ENCODE results near the gene SPINT1.

DNA sequence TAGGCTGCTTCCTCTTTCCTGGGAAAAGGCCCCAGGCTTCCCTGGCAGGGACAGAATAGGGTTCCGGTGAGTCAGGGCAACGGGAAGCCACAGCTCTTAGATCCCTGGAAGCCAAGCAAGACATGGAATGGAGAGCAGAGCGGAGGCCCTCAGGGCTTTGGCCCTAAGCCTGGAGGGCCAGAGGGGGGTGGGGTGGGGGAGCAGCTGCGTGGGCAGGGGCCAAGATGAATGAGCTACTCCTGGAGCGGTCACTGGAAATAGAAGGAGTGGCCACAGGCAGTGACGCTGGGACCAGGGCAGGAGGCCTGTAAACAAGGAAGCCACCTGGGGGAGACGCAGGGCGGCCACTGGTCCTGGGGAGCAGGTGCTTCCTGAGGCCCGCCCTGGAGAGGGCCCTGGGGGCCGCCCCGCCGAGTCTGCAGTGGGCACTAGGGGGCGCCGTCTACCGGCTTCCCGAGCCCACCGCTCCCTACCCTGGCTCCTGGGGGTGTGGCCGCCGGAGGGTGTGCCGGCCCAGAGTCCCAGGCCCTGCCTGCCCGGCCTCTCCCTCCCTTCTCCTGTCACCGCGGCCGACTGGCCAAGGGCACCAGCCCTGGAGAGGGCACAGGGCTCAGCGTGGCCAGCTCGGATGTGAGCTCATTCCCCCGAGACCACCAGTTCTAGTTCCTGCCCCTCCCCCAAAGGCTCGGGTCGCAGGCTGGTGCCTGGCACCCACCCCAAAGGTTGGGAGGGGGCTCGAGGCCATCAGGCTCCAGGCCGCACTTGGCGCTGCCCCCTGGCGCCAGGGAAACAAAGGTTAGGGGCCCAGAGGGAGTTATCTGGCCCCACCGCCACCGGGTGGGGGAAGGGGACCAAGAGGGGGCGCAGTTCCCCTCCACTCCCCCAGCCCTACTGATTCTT lies 62.5 kb downstream of the SPINT1 start:
- TF ChIP-seq, protein P1, sequence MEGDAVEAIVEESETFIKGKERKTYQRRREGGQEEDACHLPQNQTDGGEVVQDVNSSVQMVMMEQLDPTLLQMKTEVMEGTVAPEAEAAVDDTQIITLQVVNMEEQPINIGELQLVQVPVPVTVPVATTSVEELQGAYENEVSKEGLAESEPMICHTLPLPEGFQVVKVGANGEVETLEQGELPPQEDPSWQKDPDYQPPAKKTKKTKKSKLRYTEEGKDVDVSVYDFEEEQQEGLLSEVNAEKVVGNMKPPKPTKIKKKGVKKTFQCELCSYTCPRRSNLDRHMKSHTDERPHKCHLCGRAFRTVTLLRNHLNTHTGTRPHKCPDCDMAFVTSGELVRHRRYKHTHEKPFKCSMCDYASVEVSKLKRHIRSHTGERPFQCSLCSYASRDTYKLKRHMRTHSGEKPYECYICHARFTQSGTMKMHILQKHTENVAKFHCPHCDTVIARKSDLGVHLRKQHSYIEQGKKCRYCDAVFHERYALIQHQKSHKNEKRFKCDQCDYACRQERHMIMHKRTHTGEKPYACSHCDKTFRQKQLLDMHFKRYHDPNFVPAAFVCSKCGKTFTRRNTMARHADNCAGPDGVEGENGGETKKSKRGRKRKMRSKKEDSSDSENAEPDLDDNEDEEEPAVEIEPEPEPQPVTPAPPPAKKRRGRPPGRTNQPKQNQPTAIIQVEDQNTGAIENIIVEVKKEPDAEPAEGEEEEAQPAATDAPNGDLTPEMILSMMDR (IDR thresholded peaks at IDR 0.05): peak; percentile 43 to 87
- TF ChIP-seq EP300 (IDR thresholded peaks at IDR 0.05) (no peak), POLR2A (IDR thresholded peaks at IDR 0.05) (no peak)
